LoVo (cell line): ENCODE measurements around the gene CSF1R.
A peak's percentile ranks its signal among the peaks of the same experiment; 100 is the strongest.

Experiments used
- DNase-seq: peaks from one replicate; pipeline ENCODE4 v3.0.0-alpha.2; 2016; ENCODE audit warnings: low spot score

CSF1R gene

DNA sequence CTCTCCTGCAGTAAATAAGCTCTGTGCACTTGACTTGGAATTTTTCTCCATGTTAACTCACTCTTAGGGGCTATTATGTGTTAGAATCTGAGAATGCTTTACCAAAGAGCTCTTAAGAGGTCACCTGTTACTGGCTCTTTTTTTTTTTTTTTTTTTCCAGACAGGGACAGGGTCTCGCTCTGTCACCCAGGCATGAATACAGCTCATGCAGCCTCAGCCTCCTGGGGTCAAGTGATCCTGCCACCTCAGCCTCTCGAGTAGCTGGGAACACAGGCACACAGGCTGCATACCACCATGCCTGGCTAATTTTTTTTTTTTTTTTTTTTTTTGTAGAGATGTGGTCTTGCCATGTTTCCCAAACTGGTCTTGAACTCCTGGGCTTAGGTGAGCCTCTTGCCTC is 63.7 kb downstream of the CSF1R start:
- DNase-seq = no peak

DNA sequence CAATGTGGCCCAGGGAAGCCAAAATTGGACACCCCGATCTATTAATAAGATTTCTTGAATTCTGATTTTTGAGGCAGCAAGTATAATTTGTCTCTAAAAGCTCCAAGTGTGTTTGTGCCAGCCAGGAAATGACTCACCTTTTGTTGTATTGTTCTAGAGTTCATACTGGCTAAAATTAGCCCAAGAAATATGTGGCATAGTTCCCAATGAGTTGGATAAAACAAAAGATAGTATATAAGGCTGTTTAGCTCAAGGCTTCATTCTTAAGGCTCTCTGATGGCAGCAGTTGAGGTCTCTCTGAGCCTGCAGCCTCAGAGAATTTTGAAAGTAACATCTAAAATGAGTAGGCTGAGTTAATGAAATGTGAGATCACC is 64.2 kb downstream of the CSF1R start:
- DNase-seq = peak; percentile 36

DNA sequence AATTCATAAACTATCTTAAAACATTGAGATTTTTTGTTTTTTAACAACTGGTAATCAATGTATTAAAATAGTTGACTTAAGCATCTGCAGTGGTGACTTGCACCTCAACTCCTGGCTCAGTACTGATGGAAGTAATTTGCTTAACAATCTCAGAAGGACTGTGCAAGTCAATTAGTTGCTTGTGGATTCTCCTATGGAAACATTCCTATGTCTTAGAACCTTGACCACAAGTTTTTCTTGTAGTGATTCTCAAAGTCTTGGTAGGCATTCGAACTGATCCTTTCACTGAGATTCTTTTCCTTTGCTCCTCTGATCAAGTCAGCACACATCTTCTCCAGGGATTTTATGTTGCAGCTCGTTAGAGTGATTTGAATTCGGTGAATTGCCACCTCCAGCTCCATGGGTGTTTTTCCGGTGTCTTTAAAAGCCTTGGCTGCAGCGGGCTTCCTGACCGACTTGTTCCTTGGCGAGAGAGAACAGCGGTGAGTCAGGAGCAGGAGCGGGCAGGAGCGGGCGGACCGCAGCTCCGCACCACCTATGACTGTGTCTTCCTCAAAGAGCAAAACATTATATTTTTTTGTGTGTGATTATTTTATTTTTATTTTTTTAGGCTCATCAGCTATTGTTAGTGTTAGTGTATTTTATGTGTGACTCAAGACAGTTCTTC is 64.7 kb downstream of the CSF1R start:
- DNase-seq = no peak

DNA sequence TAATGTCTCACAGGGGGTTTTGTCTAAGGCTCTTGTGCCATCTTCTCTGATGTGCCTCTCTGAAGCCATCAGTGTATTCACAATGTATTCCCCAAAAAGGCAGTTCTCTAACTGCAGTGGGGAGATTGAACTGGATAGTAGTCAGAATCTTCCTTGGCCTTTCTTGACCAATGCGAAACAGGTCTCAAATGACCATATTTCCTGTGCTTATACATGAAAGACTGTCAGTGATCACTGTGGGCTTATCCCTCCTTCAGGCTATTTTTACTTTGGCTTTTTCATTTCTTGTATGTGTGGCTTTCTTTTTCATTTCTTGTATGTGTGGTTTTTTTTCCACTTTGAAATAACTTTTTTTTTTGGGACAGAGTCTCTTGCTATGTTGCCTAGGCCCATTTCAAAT is 66.1 kb downstream of the CSF1R start:
- DNase-seq = no peak

DNA sequence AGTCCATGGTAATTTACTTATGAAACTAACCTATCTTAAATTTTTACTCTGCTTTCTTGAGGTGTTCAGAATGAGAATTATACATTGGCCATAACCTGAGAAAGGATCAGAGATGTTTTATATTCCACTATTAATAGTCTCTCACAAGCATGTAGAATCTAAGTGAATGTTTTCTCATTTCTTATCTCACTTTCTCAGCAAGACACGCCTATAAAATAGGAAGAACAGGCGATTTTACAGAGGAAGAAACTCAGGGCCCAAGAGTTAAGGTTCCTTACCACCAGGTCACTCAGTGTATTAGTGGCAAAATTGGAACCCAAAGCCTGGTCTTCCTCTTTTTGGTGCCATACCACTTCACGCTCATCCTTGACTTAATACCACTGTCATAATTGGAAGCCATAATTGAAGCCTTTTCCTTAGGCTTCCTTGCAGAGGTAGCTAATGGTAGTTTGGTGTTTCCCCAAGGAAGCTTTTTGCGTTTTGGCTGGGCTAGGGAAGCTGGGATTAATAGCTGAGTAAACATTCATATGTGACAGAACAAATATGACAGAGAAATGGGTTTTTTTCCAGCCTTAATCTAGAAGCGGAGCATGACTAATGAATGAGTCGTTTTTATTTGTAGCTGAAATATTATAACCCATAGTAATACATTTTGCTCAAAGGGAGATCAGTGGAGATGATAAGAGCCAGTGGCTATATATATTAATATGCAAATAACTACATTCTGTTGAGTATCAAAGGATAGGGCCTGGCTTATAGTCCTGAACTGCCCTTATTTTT is 68.9 kb downstream of the CSF1R start:
- DNase-seq = no peak

DNA sequence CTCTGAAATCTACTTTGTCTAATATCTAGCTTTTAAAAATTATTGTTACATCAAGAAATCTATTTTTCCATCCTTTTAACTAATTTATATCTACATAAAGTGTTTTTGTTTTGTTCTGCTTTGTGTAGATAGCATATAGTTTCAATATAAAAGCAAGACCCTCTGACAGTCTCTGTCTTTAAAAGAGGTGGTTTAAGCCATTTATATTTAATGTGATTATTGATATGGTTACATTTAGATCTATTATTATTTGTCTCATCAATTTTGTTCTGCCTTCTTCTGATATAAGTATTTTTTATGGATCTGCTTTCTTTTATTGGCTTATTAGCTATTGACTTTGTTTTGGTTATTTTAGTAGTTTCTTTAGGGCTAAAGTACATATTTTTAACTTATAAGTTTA is 69.8 kb downstream of the CSF1R start:
- no peak for DNase-seq

DNA sequence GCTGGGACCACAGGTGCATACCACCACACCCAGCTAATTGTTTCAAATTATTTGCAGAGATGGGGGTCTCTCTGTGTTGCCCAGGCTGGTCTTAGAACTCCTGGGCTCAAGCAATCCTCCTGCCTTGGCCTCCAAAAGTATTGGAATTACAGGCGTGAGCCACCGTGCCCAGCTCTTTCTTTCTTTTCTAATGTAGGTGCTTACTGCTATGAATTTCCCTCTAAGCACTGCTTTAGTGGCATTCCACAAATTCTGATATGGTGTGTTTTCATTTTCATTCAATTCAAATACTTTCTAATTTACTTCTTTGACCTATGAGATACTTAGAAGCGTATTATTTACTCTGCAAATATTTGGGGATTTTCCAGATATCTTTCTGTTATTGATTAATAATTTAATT is 70.9 kb downstream of the CSF1R start:
- no peak for DNase-seq

DNA sequence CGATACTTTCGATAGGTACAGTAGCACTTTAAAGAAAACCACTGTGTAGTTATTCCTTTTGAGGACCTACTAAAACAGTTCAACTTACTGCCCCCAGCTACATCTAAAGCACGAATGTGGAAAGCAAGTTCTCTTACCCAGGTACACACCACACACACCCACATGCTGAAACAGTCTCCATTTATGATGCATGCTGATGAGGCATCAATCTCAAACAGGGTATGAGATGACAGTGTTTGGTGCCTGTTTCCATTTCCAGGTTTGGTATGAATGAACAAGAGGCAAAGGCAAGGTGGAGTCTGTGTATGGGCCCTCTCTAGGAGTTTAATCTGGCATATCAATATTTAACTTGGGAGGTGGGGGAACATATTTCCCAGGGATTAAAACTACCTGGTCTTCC is 71.9 kb downstream of the CSF1R start:
- no peak for DNase-seq

DNA sequence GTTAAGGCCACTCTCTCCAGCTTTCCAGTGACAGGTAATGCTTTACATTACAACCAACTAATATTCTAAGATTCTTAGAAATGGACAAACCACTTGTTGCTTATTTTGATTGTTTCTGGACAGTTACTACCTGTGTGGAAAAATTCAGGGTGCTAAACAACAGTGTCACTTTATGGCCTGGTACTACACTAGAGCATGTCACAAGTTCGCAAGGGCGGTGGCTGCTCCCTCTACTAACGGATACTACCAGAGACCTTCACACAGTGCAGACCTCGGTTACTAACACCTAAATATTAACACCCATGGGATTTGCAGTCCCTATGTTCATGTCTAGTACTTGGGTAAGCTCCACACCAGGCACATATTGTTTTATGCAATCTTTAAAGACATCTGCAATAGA is 72.4 kb downstream of the CSF1R start:
- no peak for DNase-seq

DNA sequence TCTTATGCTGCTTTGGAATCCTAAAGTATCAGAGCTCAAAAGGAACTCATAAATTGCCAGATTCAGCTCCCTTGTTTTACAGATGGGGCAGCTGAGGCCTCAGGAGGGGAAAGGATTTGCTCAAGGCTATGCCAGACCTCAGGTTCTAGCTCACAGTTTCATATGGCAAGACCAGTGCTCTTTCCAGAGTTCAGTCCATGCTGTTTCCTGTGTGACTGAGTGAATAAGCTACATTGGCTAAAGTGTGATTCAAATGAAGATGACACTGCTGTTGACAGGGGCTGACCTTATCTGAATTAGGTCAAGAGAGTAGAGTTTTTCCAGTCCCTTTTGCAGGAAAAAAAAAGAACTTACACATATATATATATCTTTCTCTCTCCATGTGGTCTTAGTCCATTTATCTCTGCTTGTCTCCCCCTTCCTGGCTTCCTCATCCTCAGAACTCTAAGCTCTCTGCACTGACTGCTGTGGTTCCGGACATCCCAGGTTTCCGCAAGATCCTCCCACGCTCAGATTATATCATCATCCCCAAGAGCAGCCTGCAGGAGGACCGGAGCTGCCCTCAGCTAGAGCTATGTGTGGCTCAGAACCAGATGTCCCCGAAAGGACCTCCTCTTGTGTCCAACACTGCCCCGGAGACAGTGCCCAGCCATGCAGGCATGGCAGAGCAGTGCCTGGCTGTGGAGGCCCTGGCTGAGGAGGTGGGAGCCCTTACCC is 76.5 kb downstream of the CSF1R start:
- DNase-seq = no peak

DNA sequence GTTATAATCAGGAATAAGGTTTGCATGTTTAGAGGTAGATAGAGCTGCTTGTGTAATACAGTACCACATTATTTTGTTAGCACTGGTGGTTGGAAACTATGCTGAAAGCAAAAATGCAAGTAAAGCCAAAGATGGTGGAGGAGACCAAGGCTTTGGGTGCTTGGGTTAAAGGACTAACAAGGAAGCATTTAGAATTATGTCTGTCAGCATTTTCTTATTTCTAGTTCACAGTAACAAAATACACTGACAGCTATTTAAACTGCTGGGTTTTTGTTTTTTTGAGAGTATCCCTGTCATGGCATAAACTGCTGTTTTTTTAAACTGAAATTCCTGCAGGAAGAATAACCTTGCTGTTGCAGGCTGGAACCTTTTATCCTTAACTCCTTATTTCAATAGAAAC is 79.3 kb downstream of the CSF1R start:
- no peak for DNase-seq

DNA sequence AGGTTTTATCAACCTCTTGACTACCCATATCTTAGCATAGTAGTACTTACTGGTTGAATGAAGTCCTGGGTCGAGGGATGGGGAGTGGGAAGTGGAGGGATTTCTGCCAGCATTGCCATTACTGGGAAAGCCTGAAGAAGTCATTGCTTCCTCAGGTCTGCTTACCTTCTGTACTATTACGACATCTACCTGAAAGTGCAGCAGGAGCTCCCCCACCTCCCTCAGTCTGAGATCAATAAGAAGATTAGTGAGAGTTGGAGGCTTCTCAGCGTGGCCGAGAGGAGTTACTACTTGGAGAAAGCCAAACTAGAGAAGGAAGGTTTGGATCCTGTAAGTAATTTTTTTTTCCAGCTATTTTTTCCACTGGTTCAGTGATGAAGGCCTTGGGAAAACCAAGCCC is 80.0 kb downstream of the CSF1R start:
- DNase-seq = no peak
